GM12873 (cell line): ENCODE data around the gene ARID3B.

Experiments
- CTCF ChIP-seq: IDR thresholded peaks from 2 replicates; pipeline ENCODE4 v1.5.1; 2012; ENCODE audit warnings: low read depth, mild to moderate bottlenecking, moderate library complexity, low read length, control low read depth; ENCODE audit not compliant: insufficient read depth; ENCODE audit errors: missing control alignments

Gene ARID3B

DNA sequence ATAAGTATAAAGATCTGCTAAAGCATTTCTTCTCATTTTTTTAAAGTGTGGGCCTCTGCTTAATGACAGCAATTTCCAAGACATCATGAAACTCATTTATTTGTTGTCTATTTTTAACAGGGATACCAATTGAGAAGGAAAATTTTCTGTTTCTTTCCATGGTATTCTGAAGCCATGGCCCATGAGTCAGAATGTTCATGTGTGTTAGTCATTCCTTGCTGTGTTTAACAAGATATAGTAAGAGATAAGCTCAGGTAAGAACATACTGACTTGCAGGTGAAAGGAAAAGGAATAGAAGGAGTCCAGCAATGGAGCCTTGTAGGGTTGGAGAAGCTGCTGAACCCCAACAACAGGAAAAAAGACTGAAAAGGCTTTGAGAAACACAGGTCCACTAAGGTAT lies 17.0 kb upstream of the ARID3B start:
- no peak for TF ChIP-seq CTCF

GRCh38 chr15:74525309-74525708 lies 15.7 kb upstream of the ARID3B start:
- no peak for TF ChIP-seq CTCF

DNA sequence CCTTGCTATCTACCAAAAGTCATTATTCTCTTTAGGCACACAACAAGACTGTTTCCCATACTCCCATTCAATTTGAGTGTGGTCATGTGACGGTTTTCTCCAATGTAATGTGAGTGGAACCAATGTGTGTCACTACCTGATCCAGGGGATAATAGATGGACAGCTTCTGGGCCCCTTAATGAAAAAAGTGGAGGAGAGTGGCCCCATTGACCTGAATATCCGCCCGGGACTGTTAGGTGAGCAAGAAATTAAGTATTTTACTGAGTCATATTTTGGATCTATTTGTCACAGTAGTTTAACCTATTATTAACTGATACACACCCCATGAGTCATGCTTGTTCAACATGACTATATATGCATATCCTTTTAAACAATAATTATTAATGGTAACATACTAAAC lies 15.1 kb upstream of the ARID3B start:
- no peak for TF ChIP-seq CTCF

DNA sequence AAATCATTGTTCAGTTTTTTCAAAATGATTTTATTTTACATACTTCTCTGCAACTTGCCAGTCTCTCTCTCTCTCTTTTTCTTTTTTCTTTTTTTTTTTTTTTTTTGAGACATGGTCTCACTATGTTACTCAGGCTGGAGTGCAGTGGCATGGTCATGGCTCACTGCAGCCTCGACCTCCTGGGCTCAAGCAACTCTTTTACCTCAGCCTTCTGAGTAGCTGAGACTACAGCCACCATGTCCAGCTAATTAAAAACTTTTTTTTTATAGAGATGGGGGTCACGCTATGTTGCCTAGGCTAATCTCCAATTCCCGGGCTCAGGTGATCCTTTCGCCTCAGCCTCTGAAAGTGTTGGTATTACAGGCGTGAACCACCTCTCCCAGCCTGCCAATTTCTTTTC lies 12.1 kb upstream of the ARID3B start:
- no peak for TF ChIP-seq CTCF

GRCh38 chr15:74529921-74530320 lies 11.1 kb upstream of the ARID3B start:
- TF ChIP-seq CTCF = no peak

GRCh38 chr15:74530771-74531143 lies 10.3 kb upstream of the ARID3B start:
- no peak for TF ChIP-seq CTCF

GRCh38 chr15:74531144-74531811 lies 9.7 kb upstream of the ARID3B start:
- TF ChIP-seq CTCF = no peak
